Measurements from ENCODE around the gene ABHD17A.

GRCh38 chr19:1841209-1841924, 43.9 kb downstream of the ABHD17A start:
- TF ChIP-seq SMC3 (IDR thresholded peaks at IDR 0.05; ENCODE audit: low read depth, low read length) (no peak), CTCF (IDR thresholded peaks at IDR 0.05) (no peak), CHD2 (IDR thresholded peaks at IDR 0.05; ENCODE audit: low read length, partially characterized antibody) (no peak), FOXJ3 (CRISPR knock-in tag; IDR thresholded peaks at IDR 0.05) (no peak), JUND (IDR thresholded peaks at IDR 0.05) (no peak), ELF1 (IDR thresholded peaks at IDR 0.05) (no peak), PBX3 (IDR thresholded peaks at IDR 0.05) (no peak), RCOR1 (IDR thresholded peaks at IDR 0.05; ENCODE audit: low read length) (no peak), RAD21 (IDR thresholded peaks at IDR 0.05; ENCODE audit: low read length) (no peak), GABPA (IDR thresholded peaks at IDR 0.05; ENCODE audit: low read depth) (no peak), TAF1 (IDR thresholded peaks at IDR 0.05; ENCODE audit: borderline replicate concordance, low read depth, low read length) (no peak), EP300 (IDR thresholded peaks at IDR 0.05; ENCODE audit: borderline replicate concordance in 1 of 2, low read depth in 1 of 2, low read length in 1 of 2) (no peak), TEAD4 (IDR thresholded peaks at IDR 0.05; ENCODE audit: borderline replicate concordance, insufficient read depth) (no peak), MXI1 (IDR thresholded peaks at IDR 0.05; ENCODE audit: low read depth, low read length) (no peak)
